NCI-H524 (cell line): Measurements from ENCODE around the gene TOGARAM2.
"Not testable (repeated sequence)": the region's sequence is repeated elsewhere in the genome, so short reads cannot be mapped to it uniquely, and the experiment has no call there.

Source experiments
- DNase-seq, 2 experiments: peaks; one replicate each; lab custom pipeline; 2025; lab: John Stamatoyannopoulos, UW

The TOGARAM2 gene

DNA sequence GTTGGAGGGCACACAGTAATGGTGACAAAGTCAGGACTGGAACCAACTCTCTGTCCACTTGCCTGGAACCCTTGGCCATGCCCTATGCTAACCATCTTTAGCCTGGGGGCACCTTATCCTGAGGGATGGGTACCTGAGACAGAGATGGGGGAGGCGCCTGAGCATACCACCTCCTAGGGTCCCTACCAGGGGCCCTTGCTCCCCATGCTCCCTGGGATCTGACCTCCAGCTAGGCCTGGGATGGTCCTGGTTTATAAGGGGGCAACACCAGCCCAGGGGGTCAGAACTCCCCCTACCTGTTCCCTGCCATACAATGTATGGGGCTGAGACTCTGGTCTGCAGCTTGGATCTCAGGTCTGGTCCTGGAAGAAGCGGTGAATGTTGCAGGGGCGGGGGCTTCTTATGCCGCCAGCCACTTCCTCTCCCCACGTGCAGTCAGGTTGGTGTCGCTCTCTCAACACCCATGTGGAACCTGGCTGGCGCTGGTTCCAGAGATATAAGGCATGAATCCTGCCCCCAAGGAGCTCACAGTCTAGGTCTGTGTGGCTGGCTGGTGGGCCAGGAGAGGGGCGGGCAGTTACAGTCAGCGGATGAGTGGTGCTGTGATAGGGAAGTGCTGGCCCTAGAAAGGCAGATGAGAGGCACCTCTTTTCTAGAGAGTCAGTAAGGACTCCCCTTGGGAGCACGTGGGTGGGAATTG is 3.8 kb upstream of the TOGARAM2 start:
- DNase-seq: no peak

DNA sequence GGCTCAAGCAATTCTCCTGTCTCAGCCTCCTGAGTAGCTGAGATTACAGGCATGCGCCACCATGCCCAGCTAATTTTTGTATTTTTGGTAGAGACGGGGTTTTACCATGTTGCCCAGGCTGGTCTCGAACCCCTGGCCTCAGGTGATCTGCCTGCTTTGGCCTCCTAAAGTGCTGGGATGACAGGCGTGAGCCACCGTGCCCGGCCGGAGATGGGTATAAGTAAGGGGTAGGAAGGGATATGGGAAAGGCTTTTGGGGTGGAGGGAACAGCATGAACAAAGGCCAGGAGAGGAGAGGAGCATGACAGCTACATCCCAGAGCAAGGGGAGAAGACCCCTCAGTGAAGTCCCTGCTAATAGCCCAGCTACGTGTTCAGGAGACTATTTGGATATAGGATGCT is 3.1 kb upstream of the TOGARAM2 start:
- DNase-seq: not testable (repeated sequence)

DNA sequence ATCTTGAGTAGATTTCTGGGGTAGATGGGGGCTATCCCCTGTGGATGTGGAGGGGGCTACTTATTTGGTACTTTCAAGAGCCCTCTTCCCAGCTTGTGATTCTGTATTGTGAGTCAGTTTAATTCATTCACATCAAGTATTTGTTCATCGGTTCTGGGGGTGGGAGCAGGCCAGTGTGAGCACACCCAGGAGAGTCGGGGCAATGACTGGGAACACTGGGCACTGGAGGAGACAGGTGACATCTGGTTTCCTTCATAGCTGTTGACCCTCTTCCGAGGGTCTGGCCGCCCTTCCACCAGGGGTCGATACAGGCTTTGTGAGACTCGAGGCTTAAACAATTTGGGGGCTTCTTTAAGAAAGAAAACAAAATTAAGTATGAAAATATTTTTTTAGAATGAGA is 2.5 kb upstream of the TOGARAM2 start:
- DNase-seq: no peak

DNA sequence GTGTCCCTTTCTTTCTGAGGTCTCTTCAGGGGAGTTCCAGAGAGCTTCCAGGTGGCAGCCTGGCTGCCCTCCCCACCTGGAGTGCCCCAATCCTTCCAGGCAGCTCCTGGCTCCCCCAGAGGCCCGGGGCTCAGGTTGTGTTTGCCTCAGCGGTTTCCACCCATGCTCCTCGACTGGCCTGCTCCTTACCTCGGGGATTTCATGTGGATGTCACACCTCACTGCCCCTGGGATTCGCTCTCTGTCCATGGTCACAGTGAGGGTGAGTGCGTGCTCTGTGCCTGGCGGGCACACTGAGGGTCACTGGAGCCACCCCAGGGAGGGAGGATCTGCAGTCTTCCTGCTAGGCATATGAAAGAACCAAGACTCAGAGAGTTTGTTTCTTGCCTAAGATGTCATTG is 2.1 kb upstream of the TOGARAM2 start:
- no peak for DNase-seq

DNA sequence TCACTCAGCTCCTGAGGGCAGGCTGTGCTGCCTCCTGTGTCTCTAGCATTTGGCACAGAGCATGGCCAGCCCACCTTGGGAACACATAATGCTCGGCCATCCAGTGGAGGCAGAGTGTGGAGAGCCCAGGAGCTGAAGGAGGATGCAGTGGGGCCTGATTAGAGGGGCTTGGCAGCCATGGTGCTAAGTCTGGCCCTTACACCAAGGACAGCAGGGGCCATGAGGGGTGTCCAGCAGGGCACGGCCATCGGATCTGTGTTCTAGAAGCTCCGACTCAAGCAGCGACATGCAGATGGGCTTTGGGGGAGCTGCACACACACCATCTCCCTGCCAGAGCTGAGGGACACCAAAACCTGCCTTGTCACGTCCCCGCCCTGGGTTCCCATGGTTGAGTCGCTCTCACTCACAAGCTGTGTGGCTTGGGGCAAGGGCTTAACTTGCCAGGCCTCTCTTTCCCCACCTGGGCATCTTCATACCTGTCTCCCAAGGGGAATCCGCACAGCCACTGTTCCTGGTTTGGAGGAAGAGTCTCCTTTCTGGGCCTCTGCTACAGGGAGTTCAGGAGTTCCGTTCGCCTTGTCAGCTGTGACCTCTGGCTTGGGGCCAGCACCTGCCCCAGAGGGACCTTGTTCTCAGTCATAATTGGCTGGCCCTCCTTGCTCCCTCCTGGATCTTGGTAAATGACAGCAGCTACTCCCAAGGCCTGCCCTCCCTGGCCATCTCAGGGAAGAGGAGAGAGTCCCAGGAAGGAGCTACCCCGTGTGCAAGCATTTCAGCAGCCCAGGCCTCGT is 1.3 kb upstream of the TOGARAM2 start:
- peak in 1 of 2 experiments; percentile 13 for DNase-seq

DNA sequence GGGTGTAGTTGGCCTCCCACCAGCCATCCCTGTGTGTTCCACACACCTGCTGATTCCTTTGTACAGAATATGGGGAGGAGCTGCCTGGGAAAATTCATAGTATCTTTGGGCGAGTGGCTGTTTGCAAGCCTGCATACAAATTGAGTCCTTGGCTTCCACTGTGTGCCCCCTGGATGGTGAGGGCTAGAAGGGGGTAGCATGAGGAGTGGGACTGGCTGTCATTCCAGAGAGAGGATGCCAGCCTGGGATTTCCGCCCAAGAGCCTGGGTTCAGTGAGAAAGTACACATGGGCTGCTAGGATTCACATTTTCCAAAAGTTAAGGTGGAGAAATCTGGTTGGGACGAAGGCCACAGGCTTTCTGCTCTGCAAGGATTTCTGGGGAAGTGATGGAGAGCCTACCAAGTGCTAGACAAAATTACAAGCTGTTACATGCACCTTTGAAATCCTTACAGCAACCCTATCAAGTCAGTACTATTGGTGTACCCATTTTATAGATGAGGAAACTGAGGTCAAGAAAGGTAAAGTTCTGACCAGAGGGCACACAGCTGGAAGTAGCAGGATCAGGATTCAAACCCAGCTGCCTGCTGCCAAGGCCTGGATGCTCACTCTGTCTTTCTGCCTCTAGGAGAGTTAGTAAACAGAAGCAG is 606 bp upstream of the TOGARAM2 start:
- no peak for DNase-seq

DNA sequence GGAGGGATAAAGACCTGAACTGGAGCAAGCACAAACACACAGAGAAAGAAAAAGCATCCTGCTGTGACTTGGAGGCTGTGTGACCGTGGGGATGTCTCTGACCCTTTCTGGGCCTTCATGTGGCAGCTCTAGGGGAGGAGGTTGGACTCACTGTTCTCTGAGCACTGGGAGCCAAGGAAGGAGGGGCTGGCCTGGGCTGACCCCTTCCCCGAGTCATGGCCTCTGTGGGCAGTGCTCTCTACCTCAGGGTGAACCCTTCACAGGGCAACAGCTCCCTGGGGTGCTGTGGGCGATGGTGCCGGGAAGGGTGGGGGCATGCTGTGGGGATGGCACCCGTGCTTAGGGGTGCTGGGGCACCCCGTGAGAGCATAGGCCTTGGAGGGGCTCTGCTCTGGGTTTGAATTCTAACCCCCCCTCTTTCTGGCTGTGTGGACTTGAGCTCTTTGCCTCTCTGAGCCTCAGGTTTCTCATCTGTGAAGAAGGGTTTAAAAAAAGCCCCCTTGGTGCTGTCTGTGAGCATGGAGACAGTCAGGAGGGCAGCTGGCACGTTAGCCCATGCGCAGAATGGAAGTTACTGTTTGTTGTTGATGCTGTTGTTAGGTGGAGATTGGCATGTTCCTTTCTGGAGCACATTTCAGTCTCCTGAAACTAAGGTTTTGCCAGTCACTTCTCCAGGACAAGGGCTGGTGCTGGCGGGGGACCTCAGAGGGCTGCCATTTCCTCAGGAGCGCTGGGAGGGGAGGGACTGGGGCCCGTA is 700 bp downstream of the TOGARAM2 start:
- DNase-seq: no peak

DNA sequence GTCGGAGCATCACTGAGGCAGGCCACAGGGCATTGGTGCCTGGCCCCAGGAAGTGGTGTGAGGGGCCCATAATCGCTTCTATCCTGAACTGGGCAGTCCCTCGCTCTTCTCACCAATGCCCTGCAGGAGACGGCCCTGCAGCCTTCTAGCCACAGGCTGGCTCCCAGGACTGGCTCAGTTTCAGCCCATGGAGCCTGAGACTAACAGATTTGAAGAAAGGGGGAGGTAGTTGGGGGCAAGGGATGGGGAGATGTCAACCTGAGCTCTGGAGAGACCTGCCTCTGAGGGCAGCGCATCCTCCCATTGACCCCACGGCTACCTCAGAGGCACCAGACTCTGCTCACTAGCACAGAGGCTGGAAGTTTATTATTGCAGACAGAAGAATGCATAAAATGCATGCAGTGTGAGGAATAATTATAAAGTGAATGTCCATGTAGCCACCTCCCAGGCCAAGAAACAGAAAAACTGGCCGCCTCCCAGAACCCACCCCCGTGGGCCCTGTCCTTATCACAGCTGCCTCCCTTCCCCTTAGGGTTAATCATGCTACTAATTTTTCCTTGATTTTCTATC is 1.4 kb downstream of the TOGARAM2 start:
- DNase-seq: no peak

DNA sequence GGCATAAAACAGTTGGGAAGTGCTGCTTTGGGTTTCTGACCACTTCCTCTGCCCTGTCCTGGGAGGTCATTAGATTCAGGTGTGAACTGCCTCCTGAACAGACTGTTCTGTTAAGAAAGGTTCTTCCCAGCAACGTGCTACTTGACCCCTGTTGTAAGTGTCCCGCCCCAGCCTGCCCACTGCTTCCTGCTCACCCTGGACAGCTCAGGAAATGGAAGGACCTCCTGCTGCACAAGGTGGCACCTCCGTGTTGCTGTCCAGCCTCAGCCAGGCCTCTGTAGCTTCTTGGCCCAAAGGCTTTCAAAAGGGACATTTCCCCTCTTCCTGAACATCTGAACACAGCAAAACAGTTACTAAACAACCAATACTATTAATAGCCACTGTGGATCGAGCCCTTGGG is 5.3 kb downstream of the TOGARAM2 start:
- no peak for DNase-seq

DNA sequence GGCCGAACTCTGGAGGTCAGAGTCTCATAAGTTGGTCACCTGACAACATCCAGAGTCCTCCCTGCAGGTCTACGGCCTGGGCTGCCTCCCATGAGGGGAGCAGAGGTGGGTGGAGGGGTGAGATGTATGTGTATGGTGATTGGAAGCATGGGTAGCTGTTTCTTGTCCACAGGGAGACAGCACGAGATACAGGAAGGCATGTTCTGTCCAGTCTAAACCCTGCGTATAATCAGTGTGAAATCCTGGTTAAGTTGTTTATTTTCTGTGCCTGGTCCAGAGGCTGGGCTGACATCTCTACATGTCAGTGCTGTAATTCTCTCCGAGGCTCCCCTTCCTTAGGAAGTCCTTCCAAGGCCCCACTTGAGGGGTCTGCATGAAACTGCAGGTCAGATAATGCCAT is 8.9 kb downstream of the TOGARAM2 start:
- no peak for DNase-seq

DNA sequence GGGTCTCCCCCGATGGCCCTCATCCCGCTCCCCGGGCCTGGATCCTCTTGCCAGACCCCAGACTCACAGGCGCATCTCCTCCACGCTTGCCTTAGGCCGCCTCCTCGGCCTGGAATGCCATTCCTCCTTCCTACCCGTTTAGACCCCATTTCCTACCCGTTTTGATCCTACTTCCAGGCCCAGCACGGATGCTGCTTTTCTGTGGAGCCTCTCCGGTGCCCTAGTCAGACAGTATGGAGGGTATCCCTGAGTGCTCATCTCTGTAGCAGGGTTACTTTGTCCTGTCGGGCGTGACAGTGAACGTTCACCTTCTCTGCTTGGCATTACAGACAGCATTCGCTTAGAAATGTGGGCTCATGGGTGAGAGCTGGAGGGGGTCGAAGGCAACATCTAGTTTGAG is 9.3 kb downstream of the TOGARAM2 start:
- no peak for DNase-seq

DNA sequence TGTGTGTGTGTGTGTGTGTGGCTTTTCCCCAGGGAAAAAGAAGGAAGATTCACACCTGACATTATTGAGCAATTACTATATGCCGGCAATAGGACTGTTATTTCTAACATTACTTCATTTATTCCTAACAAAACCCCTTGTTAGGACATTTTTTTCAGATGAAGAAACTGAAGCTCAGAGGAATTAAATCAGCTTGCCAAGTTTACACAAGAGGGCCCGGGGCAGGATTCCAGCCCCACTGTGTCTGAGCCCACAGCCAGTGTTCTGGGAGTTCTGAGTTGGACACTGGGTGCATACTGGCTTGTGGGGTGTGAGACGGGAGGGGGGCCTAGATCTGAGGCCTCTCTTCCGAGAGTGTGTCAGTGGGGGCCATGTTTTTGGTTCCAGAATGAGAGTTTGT is 9.9 kb downstream of the TOGARAM2 start:
- DNase-seq: no peak

DNA sequence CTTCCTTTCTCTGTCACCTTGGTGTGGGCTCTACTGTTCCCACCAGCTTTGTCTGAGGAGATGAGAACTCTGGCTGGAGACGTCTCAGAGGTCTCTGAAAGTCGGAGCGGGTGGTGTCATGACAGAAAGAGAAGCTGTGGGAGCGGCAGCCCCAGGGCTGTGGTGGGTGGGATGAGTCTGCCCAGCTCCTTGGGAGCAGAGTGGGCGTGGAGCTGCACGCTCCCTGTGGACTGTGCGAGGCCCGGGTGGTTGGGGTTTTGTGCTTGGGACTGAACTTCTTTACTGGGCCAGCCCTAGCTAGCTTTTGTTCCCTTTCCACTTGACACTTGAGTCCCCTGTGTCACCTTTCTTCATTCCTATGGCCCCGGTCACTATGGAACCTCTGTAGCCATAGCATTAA is 10.4 kb downstream of the TOGARAM2 start:
- DNase-seq: no peak

DNA sequence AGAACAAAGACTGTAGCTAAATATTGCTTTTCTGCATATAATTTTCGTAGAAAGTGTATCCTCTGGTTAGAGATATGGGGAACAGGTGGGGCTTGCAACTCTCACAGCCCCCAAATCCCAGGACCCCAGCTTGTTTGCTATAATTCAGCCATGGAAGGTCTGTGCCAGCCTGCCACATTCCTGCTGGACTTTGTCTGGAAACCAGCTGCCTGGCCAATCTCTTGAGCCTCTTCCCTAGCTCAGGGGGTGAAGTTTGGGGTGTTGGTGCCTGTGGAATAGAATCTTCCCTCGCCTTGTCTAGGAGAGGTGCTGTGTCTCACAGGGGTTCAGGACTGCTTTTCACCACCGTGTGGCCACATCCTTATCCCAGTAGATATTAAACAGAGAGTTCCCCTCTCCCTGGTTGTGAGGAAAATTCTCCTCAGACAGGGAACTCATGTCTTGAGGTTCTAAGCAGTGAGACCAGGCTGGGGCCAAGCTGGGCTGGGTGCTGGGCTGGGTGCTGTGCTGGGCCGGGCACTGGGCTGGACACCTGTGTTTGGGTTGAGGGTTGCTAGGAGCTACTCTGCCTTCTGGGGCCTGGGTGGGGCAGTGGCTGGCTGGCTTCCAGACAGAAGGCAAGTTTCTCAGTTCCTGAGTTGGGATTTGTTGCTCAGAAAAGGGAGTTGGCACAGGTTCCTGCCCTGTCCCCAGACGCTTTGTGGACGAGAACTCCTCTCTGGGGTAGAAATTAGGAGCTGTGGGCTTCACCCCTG is 12.3 kb downstream of the TOGARAM2 start:
- DNase-seq: no peak

DNA sequence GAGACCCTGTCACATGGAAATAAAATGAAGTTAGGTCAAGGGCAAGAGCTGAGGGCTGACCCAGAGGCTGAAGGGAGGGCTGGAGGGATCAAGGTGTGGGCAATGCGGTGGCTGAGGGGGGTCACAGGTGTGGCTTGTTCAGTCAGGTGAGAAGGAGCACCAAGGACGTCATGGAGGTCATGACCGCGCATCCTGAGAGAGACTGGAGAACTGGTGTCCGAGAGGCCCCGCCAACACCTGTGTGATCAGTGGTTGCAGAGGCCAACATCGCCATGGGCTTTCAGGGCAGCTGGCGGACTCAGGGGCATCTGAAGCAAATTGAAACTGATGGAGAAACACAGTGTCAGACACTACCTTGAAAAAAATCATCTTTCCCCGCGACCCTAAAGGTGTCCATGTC is 13.0 kb downstream of the TOGARAM2 start:
- no peak for DNase-seq

DNA sequence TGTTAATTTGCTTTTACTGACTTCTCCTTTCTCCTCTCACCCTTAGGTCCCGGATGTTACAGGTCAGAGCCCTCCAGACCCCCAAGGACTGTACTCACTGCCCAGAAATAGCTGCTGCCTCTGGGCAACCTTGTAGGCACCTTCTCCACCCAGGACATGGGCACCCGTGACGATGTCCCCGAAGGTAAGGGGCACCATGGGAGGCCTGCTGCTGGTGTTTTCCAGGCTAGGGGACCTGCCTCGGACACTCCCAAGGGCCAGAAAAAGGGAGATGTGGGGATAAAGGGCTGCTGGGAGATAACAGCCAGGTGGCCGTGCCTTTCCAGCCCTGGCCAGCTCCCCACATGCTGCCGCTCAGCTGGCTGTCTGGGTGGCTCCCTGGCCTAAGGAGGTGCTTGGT is 13.6 kb downstream of the TOGARAM2 start:
- no peak for DNase-seq

DNA sequence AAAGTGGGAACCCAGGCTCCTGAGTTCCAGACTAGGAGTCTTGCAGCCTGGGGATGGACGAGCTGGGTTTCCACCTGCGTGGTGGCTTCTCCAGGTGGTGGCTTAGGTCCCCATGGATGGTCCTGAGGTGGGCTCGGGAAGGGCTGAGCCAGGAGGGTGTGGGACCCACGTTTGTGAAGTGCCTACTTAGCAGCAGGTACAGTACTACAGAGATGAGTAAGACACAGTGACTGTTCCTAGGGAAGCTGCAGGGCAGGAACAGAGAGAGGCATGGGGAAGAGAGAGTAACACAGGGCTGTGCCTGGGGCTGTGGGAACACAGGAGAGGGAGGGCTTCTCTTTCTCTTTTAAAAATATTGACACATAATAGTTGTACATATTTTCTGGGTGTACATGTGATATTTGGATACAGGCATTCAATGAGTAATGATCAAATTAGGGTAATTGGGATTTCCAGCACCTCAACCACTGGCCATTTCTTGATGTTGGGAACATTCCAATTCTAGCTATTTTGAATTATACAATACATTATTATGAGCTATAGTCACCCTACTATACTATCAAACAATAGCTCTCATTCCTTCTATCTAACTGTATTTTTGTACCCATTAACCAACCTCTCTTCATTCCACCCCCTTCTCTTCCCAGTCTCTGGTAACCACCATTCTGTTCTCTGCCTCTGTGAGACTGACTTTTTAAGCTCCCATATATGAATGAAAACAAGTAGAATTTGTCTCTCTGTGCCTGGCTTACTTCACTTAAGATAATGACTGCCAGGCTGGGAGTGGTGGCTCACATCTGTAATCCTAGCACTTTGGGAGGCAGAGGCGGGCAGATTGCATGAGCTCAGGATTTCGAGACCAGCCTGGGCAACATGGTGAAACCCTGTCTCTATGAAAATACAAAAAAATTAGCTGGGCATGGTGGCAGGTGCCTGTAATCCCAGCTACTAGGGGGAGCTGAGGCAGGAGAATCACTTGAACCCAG is 15.0 kb downstream of the TOGARAM2 start:
- no peak for DNase-seq

DNA sequence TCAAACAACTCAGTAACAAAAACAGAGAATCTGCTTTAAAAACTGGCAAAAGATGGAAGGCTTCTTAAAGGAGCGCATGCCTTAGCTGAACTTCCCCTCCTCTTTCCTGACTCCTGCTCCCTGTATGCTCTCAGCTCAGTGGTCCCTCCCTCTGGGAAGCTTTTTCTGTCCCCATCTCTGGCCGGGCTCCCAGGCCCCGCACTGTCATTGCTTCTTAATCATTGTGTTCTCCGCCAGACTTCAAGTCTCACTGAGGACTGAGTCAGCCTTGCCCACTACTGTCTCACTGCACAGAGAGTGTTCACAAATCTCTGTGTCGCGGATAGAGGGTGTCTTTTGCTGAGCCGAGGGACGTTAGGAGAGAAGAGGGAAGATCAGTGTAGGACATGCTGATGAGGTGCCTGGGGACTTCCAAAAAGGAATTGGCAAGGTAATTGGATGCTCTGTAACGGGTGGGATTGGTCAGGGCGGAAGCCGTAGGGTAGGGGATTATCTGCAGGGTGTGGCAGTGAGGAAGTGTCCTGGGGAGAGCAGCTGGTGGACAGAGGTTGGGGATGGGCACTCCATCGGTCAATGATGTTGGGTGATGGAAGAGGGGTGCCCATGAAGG is 16.2 kb downstream of the TOGARAM2 start:
- no peak for DNase-seq

DNA sequence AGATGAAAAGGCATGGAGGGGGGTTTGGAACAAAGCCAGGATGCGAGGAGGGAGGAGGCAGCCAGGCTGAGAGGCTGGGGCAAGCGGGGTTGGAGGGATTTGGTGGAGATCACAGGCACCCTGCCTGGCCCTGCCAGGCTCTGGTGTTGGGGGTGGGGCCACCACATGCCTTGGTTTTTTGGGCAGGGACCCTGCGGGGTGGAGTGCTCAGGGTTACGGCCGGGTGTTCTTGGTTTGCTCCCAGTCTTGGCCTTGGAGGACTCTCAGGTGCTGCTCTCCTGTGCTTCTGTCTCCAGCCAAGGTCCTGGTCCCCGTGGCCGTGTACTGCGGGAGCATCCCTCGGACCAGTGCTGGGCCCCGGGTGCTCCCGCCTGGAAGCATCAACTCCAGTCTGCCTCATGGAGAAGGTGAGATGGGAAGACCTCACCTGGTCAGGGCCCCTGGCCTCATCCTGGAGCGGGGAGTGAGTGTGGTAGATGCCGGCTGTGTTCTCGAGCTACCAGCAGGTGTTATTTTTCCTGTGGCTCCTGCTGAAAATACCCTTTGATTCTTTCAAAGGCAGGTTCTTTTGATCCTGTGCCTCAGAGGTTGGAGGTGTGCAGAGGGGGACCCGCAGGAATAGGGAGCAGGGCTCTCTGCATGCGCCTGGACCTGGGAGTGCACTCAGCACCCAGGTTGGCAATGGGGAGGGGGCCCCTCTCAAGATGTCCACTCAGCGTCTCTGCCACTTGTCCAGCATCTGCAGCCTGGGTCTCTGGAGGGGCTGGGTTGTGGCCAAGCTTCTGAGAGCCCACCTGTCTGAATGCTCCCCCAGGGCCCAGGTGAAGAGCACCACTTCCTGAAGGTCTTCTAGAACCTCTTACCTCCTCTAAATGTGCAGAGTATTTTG is 17.0 kb downstream of the TOGARAM2 start:
- peak; percentile 41 to 79 for DNase-seq
